Upper lobe of left lung (tissue), 6 donors: ENCODE data around the gene CLDN5. TPM values are rescaled to one million over a fixed set of nuclear protein-coding genes. Genes with fewer than 3 reads are reported as not detected.

Experiments used
- ATAC-seq, 2 donors: fragments of 200-7000 bp; cut with Tn5 transposase; one replicate each; pipeline ENCODE4 v1.9.1; 2022; ENCODE audit warnings: mild to moderate bottlenecking in 2 of 2, moderate library complexity in 2 of 2; ENCODE audit not compliant: low FRiP score in 2 of 2
- DNase-seq, 2 donors: peaks; one replicate each; pipeline ENCODE4 v3.0.0-alpha.2; 2019 to 2020
- H3K27ac ChIP-seq, 4 donors: fragments of 200-600 bp; sonication (generic); one replicate each; pipeline ENCODE4 v1.5.1; 2016 to 2019
- H3K27me3 ChIP-seq, 4 donors: fragments of 200-600 bp; sonication (generic); one replicate each; pipeline ENCODE4 v1.5.1; 2017 to 2019
- H3K36me3 ChIP-seq, 4 donors: fragments of 200-600 bp; sonication (generic); one replicate each; pipeline ENCODE4 v1.5.1; 2016 to 2019
- H3K4me1 ChIP-seq, 4 donors: fragments of 200-600 bp; sonication (generic); one replicate each; pipeline ENCODE4 v1.5.1; 2018 to 2019
- H3K4me3 ChIP-seq, 4 donors: fragments of 200-600 bp; sonication (generic); one replicate each; pipeline ENCODE4 v1.5.1; 2017 to 2019; ENCODE audit warnings: mild to moderate bottlenecking in 2 of 4, moderate library complexity in 1 of 4
- H3K9me3 ChIP-seq, 4 donors: fragments of 200-600 bp; sonication (generic); one replicate each; pipeline ENCODE4 v1.5.1; 2018 to 2019
- EP300 ChIP-seq, 4 donors: sonication (generic); formaldehyde crosslinking; IDR thresholded peaks; one replicate each; pipeline ENCODE4 v1.5.1; 2017; ENCODE audit warnings: antibody characterized with exemption in 4 of 4, control low read depth in 2 of 4
- POLR2A ChIP-seq, 4 donors: fragments of 450-650 bp; IDR thresholded peaks; one replicate each; pipeline ENCODE4 v1.5.1; 2016 to 2017; ENCODE audit warnings: antibody characterized with exemption in 4 of 4, mild to moderate bottlenecking in 2 of 4
- POLR2AphosphoS5 ChIP-seq, 2 donors: sonication (generic); formaldehyde crosslinking; IDR thresholded peaks; one replicate each; pipeline ENCODE4 v1.5.1; 2017; ENCODE audit warnings: antibody characterized with exemption in 2 of 2
- WGBS, 2 donors: methylation state at CpG; one replicate each; pipeline ENCODE4 v1.1.5; 2017 to 2018; 5-methylcytosine and 5-hydroxymethylcytosine counted together
- total RNA-seq, 6 donors: library from RNA; depleted of rRNA in 4 of 6; stranded (reverse); fragments of >200 nt in 4 of 6; gene quantifications; one replicate each; pipeline versions ENCODE4 v1.1.0 to v1.2.1, GENCODE V29; 2016 to 2021
- TF ChIP-seq, protein P1 (sequence below), 6 experiments: fragments of 450-650 bp in 4 of 6; fragments of 200-600 bp in 2 of 6; sonication (generic) in 2 of 6; IDR thresholded peaks; one replicate each; pipeline ENCODE4 v1.5.1; 2016 to 2019; ENCODE audit warnings: antibody characterized with exemption in 6 of 6
- donor health status: DM: no; HTN: no; CAD: no; lungs with moderate emphysema.
- donor health status: DM: no; HTN: yes; CAD: no; lungs with severe emphysema.

CLDN5 gene
- total RNA-seq, 6 donors from 2014 or later, result 70.2 to 726 (median 229) TPM

DNA sequence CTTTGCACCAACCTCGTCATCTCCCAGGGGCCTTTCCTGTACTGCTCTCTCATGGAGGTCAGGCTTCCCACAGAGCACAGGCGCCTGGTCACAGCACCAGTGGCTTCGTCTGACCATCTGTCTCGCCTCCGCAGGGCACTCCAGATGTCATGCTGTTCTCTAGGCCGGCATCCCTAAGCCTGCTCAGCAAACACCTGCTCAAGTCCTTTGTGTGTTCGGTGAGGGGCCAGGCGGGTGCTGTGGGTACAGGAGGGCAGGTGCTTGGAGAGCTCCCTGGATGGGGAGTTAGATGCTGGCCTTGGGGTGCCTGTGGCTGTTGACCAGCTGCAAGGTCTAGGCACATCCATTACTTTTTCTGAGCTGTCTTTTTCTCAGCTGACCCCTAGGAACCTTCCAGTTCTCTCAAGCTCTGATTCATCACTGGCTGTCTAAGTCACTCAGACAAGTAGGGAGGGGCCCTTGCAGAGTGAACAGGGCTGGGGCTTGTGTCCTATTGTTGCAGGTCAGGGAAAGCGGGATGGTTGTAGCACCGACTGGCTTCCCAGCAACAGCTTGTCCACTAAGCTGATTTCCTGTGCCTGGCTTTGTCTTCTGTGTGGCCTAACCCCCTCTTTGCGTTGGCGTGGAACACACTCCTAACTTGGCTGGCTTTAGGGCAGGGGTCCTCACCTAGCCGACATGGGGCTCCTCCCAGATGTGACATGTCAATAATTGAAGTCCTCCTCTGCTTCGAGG, 9.2 kb downstream of the CLDN5 start:
- 89 to 90% methylated on average over 13 to 14 of the region's 14 CpGs for WGBS, 2 donors

DNA sequence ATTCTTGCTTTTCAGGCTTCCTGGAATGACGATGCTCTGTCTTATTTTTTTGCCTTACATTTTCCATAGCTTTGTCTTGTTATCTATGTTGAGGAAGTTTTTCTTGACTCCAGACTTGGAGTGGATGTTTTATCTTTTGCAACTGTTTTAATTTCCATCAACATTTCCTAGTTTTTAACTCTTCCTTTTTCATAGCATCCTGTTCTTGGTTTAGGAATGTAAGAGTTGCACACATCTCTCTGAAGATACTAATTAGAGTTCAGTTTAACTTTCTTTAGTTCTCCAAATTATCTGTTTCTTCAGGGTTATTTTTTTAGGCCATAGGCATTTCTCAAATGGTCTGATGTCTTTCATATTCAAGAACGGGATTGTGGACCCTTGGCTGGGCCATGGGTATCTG, 10.4 kb downstream of the CLDN5 start:
- no peak for DNase-seq
- H3K4me3 ChIP-seq, result no peak overlapping the region
- no peaks in the 10 kb centered on the region for H3K9me3 ChIP-seq
- H3K36me3 ChIP-seq, result no peaks in the 10 kb centered on the region
- no peaks in the 10 kb centered on the region for H3K27me3 ChIP-seq
- no peak overlapping the region for H3K27ac ChIP-seq
- no peak for ATAC-seq
- H3K4me1 ChIP-seq, result no peaks in the 10 kb centered on the region
- 44 to 75% methylated on average over 2 of the region's 2 CpGs for WGBS, 2 donors
- TF ChIP-seq, protein P1, sequence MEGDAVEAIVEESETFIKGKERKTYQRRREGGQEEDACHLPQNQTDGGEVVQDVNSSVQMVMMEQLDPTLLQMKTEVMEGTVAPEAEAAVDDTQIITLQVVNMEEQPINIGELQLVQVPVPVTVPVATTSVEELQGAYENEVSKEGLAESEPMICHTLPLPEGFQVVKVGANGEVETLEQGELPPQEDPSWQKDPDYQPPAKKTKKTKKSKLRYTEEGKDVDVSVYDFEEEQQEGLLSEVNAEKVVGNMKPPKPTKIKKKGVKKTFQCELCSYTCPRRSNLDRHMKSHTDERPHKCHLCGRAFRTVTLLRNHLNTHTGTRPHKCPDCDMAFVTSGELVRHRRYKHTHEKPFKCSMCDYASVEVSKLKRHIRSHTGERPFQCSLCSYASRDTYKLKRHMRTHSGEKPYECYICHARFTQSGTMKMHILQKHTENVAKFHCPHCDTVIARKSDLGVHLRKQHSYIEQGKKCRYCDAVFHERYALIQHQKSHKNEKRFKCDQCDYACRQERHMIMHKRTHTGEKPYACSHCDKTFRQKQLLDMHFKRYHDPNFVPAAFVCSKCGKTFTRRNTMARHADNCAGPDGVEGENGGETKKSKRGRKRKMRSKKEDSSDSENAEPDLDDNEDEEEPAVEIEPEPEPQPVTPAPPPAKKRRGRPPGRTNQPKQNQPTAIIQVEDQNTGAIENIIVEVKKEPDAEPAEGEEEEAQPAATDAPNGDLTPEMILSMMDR (IDR thresholded peaks at IDR 0.05), result no peak
- TF ChIP-seq POLR2A (IDR thresholded peaks at IDR 0.05), result no peak
- TF ChIP-seq EP300 (IDR thresholded peaks at IDR 0.05), result no peak
- TF ChIP-seq POLR2AphosphoS5 (IDR thresholded peaks at IDR 0.05), result no peak

More for the DNA sequence above, 9.2 kb downstream of the CLDN5 start:
- H3K9me3 ChIP-seq, result no peaks in the 10 kb centered on the region
- H3K27me3 ChIP-seq, result no peaks in the 10 kb centered on the region
- ATAC-seq (no peak), DNase-seq (no peak)
- H3K4me3 ChIP-seq, result no peak overlapping the region
- no peaks in the 10 kb centered on the region for H3K36me3 ChIP-seq
- no peak overlapping the region for H3K27ac ChIP-seq
- TF ChIP-seq EP300 (IDR thresholded peaks at IDR 0.05) (no peak), POLR2A (IDR thresholded peaks at IDR 0.05) (no peak), POLR2AphosphoS5 (IDR thresholded peaks at IDR 0.05) (no peak)
- TF ChIP-seq, protein P1 (IDR thresholded peaks at IDR 0.05), result no peak
- no peaks in the 10 kb centered on the region for H3K4me1 ChIP-seq

DNA sequence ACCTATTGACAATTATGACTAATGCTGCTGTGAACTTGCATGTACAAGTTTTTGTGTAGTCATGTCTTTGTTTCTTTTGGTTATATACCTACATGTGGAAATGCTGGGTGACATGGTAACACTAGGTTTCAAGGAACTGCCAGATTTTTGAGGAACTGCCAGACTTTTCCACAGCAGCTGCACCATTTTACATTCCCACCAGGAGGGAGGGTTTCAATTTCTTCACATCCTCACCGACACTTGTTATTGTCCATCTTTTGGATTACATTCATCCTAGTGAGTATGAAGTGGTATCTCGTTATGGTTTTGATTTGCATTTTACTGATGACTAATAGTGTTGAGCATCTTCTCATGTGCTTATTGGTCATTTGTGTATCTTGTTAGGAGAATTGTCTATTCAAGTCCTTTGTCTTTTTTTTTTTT, 13.3 kb downstream of the CLDN5 start:
- Histone ChIP-seq H3K36me3 (no peaks in the 10 kb centered on the region), H3K27ac (no peak overlapping the region), H3K27me3 (no peaks in the 10 kb centered on the region), H3K4me3 (no peak overlapping the region), H3K4me1 (no peaks in the 10 kb centered on the region), H3K9me3 (no peaks in the 10 kb centered on the region)
- DNase-seq (no peak), ATAC-seq (no peak)
- 95 to 98% methylated on average over 2 of the region's 2 CpGs for WGBS, 2 donors
- TF ChIP-seq EP300 (IDR thresholded peaks at IDR 0.05), result no peak
- TF ChIP-seq, protein P1 (IDR thresholded peaks at IDR 0.05), result no peak
- TF ChIP-seq POLR2A (IDR thresholded peaks at IDR 0.05), result no peak
- no peak for TF ChIP-seq POLR2AphosphoS5 (IDR thresholded peaks at IDR 0.05)

DNA sequence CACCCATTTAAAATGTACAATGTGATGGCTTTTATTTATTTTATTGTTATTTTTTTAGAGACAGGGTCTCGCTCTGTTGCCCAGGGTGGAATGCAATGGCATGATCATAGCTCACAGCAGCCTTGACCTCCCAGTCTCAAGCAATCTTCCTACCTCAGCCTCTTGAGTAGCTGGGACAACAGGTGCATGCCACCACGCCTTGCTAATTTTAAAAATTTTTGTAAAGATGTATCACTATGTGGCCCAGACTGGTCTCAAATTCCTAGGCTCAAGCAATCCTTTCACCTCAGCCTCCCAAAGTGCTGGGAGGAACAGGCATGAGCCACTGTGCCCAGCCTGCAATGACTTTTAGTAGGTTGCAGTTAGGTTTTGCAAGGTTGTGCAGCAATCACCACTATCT, 14.3 kb downstream of the CLDN5 start:
- Histone ChIP-seq H3K36me3 (no peaks in the 10 kb centered on the region), H3K9me3 (no peaks in the 10 kb centered on the region), H3K27me3 (no peaks in the 10 kb centered on the region), H3K4me3 (no peak overlapping the region), H3K4me1 (no peaks in the 10 kb centered on the region), H3K27ac (no peak overlapping the region)
- DNase-seq, result no peak
- TF ChIP-seq, protein P1 (IDR thresholded peaks at IDR 0.05), result no peak
- TF ChIP-seq POLR2AphosphoS5 (IDR thresholded peaks at IDR 0.05), result no peak
- TF ChIP-seq EP300 (IDR thresholded peaks at IDR 0.05), result no peak
- no peak for TF ChIP-seq POLR2A (IDR thresholded peaks at IDR 0.05)
- WGBS, 2 donors, result 97 to 98% methylated on average over 2 of the region's 2 CpGs
- no peak for ATAC-seq

DNA sequence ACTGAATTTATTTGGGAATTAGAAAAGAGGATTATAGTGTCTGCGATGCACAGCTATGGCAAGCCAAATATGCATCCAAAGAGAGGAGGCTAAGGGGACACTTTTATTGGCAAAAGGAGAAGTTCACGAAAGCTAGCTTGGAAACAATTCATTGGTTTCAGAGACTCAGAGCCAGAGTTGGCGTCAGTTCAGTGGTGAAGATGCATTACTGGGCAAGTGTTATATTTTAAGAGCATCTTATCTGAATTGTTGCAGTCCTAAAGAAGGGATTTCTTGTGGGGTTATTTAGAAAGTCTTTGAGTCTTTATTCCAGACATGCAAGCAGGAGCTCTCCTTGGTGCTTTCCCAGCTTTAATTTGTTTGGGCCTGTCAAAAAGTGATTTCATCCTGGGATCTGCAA, 15.0 kb downstream of the CLDN5 start:
- no peak for TF ChIP-seq EP300 (IDR thresholded peaks at IDR 0.05)
- TF ChIP-seq, protein P1 (IDR thresholded peaks at IDR 0.05), result no peak
- no peak for TF ChIP-seq POLR2A (IDR thresholded peaks at IDR 0.05)
- no peak for TF ChIP-seq POLR2AphosphoS5 (IDR thresholded peaks at IDR 0.05)
- no peak for ATAC-seq
- H3K27ac ChIP-seq, result no peak overlapping the region

More for the DNA sequence above, 15.0 kb downstream of the CLDN5 start:
- H3K4me1 ChIP-seq, result no peaks in the 10 kb centered on the region
- WGBS, 2 donors, result 91 to 95% methylated on average over 3 of the region's 3 CpGs
- H3K27me3 ChIP-seq, result no peaks in the 10 kb centered on the region
- H3K36me3 ChIP-seq, result no peaks in the 10 kb centered on the region
- H3K4me3 ChIP-seq, result no peak overlapping the region
- no peak for DNase-seq
- H3K9me3 ChIP-seq, result no peaks in the 10 kb centered on the region
